ENCODE data around the gene IGSF3. TPM values are rescaled to one million over a fixed set of nuclear protein-coding genes. Genes with fewer than 3 reads are reported as not detected.

The IGSF3 gene
- total and polyA plus RNA-seq, 2 of the 8 experiments (the other 6 are each of a cell fraction or from before 2014, with no cell fraction given) = 30.0 to 32.2 TPM

DNA sequence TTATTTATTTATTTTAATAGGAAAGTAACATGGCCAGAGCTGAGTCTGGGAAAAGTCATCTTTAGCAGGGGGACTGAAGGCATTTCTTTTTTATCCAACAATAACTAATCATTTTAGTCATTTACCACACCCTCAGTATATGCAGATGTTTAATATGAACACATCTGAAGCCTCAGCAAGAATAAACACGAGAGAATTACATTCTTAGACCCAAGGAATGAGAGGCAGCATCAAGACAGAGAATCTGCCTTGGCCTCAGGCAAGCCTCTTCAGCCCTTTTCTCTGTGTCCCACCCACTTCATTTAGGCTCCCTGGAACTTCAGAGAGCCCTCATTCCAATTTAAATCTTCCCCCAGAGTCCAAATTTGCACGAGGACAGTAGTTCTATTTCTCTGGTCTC lies 17.0 kb upstream of the IGSF3 start:
- no peak overlapping the region for H3K23ac ChIP-seq (ENCODE audit: insufficient read length)
- H2BK20ac ChIP-seq (ENCODE audit: low read length) = no peak overlapping the region
- H3K4ac ChIP-seq (replicated peaks; ENCODE audit: insufficient read length, low read depth, low read length) = no peak overlapping the region
- H3K9ac ChIP-seq (replicated peaks in 1 of 4; ENCODE audit: extremely low read depth in 1 of 4, low read depth in 3 of 4, low read length in 3 of 4) = no peak overlapping the region
- H4K20me1 ChIP-seq (replicated peaks in 1 of 2; ENCODE audit: control insufficient read depth in 1 of 2, insufficient read depth in 2 of 2, low read length in 2 of 2) = no peaks in the 10 kb centered on the region
- no peak overlapping the region for H2BK15ac ChIP-seq (ENCODE audit: low read length)
- H3K23me2 ChIP-seq (ENCODE audit: low read depth, low read length) = no peaks in the 10 kb centered on the region
- FAIRE-seq (no peak), DNase-seq (ENCODE audit: low read depth in 1 of 2, low spot score in 2 of 2) (no peak)
- H2BK5ac ChIP-seq (ENCODE audit: low read depth, low read length) = no peak overlapping the region
- H2AFZ ChIP-seq (ENCODE audit: low read length) = no peak overlapping the region
- ChIA-PET CTCF (ENCODE audit: partially characterized antibody) (interaction anchor here (0.5 to 3.1 kb wide), 2 partner anchors 13 to 50 kb away, joined by 4 to 14 read pairs; no protein-coding TSS in a partner anchor), POLR2A (ENCODE audit: partially characterized antibody) (no interaction called here)
- H3K56ac ChIP-seq (replicated peaks; ENCODE audit: insufficient read length, low read depth, low read length) = no peak overlapping the region
- H3K4me2 ChIP-seq (ENCODE audit: insufficient read depth in 1 of 2, low read depth in 2 of 2, low read length in 2 of 2) = no peak overlapping the region
- no peaks in the 10 kb centered on the region for H3K79me1 ChIP-seq (ENCODE audit: low read depth, low read length)
- H4K91ac ChIP-seq (replicated peaks; ENCODE audit: insufficient read length, low read length) = no peak overlapping the region
- H4K5ac ChIP-seq (ENCODE audit: insufficient read length, low read depth, low read length) = no peak overlapping the region
- H2BK120ac ChIP-seq (replicated peaks; ENCODE audit: low read depth, low read length) = no peak overlapping the region
- no peak overlapping the region for H2BK12ac ChIP-seq (ENCODE audit: low read depth, low read length)
- peaks cover 0 to 2% (median 0%) of the 10 kb centered on the region in 4 experiments; a peak in 1 of 7 replicates for H3K4me1 ChIP-seq (replicated peaks in 1 of 4; ENCODE audit: control insufficient read depth in 3 of 4, insufficient read depth in 4 of 4, low read length in 3 of 4)
- no peaks in the 10 kb centered on the region for H3K79me2 ChIP-seq (ENCODE audit: control insufficient read depth in 1 of 2, insufficient read depth in 2 of 2, low read length in 2 of 2)
- no peaks in the 10 kb centered on the region for H3K9me3 ChIP-seq (ENCODE audit: insufficient read depth in 2 of 2, low read depth in 1 of 2, low read length in 1 of 2)
- no peak overlapping the region for H2AK5ac ChIP-seq (ENCODE audit: low read depth, low read length)
- no peak overlapping the region for H3K18ac ChIP-seq (ENCODE audit: extremely low read depth, low read length)
- no peaks in the 10 kb centered on the region for H3K36me3 ChIP-seq (ENCODE audit: control insufficient read depth in 2 of 4, insufficient read depth in 4 of 4, low read length in 3 of 4)
- H3K4me3 ChIP-seq (ENCODE audit: extremely low read depth in 1 of 4, insufficient read depth in 2 of 4, low read depth in 3 of 4, low read length in 4 of 4) = no peak overlapping the region
- H4K8ac ChIP-seq (ENCODE audit: extremely low read depth, insufficient read depth, low read length) = no peak overlapping the region
- 78% methylated on average over 2 of the region's 2 CpGs; no CpG with 5 or more reads in 1 of the 2 experiments for WGBS, 2 experiments (ENCODE audit: extremely low coverage in 1 of 2, insufficient coverage in 1 of 2, insufficient read length in 1 of 2, insufficient replicate concordance in 2 of 2, low coverage in 1 of 2, low lambda C conversion rate in 2 of 2, missing lambda C conversion rate in 1 of 2)
- H3K27me3 ChIP-seq (replicated peaks in 1 of 4; ENCODE audit: control insufficient read depth in 3 of 4, extremely low read depth in 1 of 4, insufficient read depth in 3 of 4, low read length in 3 of 4) = no peaks in the 10 kb centered on the region
- no peak overlapping the region for H3K14ac ChIP-seq (ENCODE audit: insufficient read length)
- no peak overlapping the region for H3K27ac ChIP-seq (ENCODE audit: low read depth, low read length)
- TF ChIP-seq, protein P1, sequence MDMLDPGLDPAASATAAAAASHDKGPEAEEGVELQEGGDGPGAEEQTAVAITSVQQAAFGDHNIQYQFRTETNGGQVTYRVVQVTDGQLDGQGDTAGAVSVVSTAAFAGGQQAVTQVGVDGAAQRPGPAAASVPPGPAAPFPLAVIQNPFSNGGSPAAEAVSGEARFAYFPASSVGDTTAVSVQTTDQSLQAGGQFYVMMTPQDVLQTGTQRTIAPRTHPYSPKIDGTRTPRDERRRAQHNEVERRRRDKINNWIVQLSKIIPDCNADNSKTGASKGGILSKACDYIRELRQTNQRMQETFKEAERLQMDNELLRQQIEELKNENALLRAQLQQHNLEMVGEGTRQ (IDR thresholded peaks at IDR 0.05; ENCODE audit: low read length) = no peak
- TF ChIP-seq KDM4A (IDR thresholded peaks at IDR 0.05; ENCODE audit: low read depth, low read length, severe bottlenecking) (no peak), BRCA1 (IDR thresholded peaks at IDR 0.05; ENCODE audit: low read depth, low read length) (no peak), SIN3A (conservative IDR thresholded peaks at IDR 0.05 in 1 of 2, IDR thresholded peaks at IDR 0.05 in 1 of 2; ENCODE audit: low read depth in 1 of 2, low read length in 2 of 2) (no peak), SAP30 (IDR thresholded peaks at IDR 0.05; ENCODE audit: insufficient read depth, insufficient replicate concordance, low read length) (no peak), TEAD4 (IDR thresholded peaks at IDR 0.05; ENCODE audit: low read depth, low read length) (no peak), JUND (IDR thresholded peaks at IDR 0.05; ENCODE audit: low read length) (no peak), SIX5 (IDR thresholded peaks at IDR 0.05; ENCODE audit: low read depth, low read length) (no peak), FOSL1 (IDR thresholded peaks at IDR 0.05; ENCODE audit: insufficient read depth, low read depth, low read length) (no peak), SP2 (IDR thresholded peaks at IDR 0.05; ENCODE audit: low read length) (no peak), EGR1 (IDR thresholded peaks at IDR 0.05; ENCODE audit: borderline replicate concordance, low read depth, low read length) (no peak)
- TF ChIP-seq, protein P2, sequence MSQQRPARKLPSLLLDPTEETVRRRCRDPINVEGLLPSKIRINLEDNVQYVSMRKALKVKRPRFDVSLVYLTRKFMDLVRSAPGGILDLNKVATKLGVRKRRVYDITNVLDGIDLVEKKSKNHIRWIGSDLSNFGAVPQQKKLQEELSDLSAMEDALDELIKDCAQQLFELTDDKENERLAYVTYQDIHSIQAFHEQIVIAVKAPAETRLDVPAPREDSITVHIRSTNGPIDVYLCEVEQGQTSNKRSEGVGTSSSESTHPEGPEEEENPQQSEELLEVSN (IDR thresholded peaks at IDR 0.05) = no peak

All from H1 (cell line).